ENCODE data around the gene IL31RA.

IL31RA gene

DNA sequence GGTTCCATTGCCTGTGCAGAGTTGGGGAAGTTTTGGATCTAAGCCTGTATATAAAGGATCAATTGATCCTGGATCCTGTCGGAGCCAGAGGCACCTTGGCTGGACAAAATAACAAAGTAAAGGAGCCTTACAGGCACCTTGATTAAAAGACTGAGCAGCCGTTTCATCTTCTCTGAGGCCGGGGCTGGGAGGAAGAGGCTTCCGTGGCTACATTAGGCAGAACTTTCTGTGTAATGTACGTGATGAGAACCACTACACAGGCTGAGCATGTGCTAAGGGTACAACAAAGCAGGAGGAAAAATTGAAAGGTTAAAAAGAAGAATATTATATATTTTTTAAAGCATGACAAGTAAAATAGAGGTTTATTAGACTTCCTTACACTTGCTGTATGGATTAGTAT lies 37.0 kb downstream of the IL31RA start:
- H3K4me3 ChIP-seq (ENCODE audit: low read depth, low read length) = no peak overlapping the region
- TF ChIP-seq, protein P1, sequence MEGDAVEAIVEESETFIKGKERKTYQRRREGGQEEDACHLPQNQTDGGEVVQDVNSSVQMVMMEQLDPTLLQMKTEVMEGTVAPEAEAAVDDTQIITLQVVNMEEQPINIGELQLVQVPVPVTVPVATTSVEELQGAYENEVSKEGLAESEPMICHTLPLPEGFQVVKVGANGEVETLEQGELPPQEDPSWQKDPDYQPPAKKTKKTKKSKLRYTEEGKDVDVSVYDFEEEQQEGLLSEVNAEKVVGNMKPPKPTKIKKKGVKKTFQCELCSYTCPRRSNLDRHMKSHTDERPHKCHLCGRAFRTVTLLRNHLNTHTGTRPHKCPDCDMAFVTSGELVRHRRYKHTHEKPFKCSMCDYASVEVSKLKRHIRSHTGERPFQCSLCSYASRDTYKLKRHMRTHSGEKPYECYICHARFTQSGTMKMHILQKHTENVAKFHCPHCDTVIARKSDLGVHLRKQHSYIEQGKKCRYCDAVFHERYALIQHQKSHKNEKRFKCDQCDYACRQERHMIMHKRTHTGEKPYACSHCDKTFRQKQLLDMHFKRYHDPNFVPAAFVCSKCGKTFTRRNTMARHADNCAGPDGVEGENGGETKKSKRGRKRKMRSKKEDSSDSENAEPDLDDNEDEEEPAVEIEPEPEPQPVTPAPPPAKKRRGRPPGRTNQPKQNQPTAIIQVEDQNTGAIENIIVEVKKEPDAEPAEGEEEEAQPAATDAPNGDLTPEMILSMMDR (IDR thresholded peaks at IDR 0.05; ENCODE audit: low read depth, low read length) = no peak
- no peak for TF ChIP-seq MYC (IDR thresholded peaks at IDR 0.05; ENCODE audit: low read depth, low read length)
- TF ChIP-seq, protein P2, sequence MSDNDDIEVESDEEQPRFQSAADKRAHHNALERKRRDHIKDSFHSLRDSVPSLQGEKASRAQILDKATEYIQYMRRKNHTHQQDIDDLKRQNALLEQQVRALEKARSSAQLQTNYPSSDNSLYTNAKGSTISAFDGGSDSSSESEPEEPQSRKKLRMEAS (IDR thresholded peaks at IDR 0.05; ENCODE audit: low read depth, low read length) = no peak
- TF ChIP-seq POLR2A (IDR thresholded peaks at IDR 0.05; ENCODE audit: extremely low read depth, insufficient read length) = no peak
- no peak for DNase-seq (ENCODE audit: low read depth)

DNA sequence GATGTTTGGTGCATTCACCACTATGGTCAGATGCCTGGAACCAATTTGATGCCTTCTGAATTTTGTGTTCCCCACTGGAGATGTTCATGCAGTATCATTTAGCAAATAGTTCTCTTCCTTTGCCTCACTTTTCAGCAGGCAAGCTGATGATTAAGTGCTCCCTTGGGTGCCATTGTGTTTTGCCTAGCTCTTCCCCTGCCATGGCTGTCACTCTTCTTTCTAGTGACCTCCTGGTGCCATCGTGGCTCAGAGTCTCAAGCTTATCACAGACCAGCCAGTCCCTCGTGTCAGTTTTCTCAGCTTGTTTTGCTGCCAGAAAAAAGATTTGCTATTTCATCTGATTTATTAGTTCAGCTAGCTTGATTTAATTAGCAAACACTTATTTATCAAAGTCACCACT lies 41.3 kb downstream of the IL31RA start:
- H3K4me3 ChIP-seq (ENCODE audit: low read depth, low read length) = no peak overlapping the region
- no peak for DNase-seq (ENCODE audit: low read depth)
- TF ChIP-seq POLR2A (IDR thresholded peaks at IDR 0.05; ENCODE audit: extremely low read depth, insufficient read length) (no peak), MYC (IDR thresholded peaks at IDR 0.05; ENCODE audit: low read depth, low read length) (no peak)
- TF ChIP-seq, protein P2 (IDR thresholded peaks at IDR 0.05; ENCODE audit: low read depth, low read length) = no peak
- TF ChIP-seq, protein P1 (IDR thresholded peaks at IDR 0.05; ENCODE audit: low read depth, low read length) = no peak

DNA sequence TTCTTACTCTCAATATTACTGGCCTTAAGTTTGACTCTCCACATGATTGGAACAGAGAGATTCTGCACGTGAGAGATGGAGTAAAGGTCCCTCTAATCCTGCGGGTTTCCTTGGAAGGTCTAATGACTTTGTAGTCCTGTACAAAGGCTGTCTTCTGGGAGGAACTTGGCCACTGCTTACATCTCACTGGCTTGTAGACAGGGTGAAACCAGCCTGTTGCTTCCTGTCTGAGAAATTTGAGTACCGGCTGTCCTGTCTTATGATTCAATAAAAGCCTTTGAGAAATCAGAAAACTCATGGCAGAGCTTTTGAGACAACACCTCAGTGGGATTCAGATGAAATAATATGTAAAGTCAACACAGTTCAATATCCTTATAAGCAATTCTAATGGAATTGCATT lies 43.0 kb downstream of the IL31RA start:
- TF ChIP-seq MYC (IDR thresholded peaks at IDR 0.05; ENCODE audit: low read depth, low read length) = no peak
- TF ChIP-seq, protein P2 (IDR thresholded peaks at IDR 0.05; ENCODE audit: low read depth, low read length) = no peak
- TF ChIP-seq POLR2A (IDR thresholded peaks at IDR 0.05; ENCODE audit: extremely low read depth, insufficient read length) = no peak
- TF ChIP-seq, protein P1 (IDR thresholded peaks at IDR 0.05; ENCODE audit: low read depth, low read length) = no peak
- DNase-seq (ENCODE audit: low read depth) = no peak
- no peak overlapping the region for H3K4me3 ChIP-seq (ENCODE audit: low read depth, low read length)

DNA sequence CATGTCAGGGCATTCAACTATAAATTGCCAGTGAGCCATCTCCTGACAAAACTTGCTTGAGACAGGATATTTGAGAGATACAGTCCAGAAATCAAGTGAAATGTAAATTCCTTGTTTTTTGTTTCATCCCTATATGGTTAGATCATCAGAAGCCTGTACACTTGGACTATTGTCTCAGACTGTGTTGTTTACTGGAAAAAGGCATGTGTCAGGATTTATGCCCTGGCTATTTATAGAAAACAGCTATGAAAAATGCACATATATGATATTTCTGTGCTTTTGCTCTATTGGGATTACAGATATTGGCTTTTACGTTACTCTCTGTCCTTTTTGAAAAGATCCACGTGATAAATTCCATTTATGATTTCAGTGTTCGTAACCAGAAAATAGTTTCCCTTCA lies 44.2 kb downstream of the IL31RA start:
- no peak for TF ChIP-seq MYC (IDR thresholded peaks at IDR 0.05; ENCODE audit: low read depth, low read length)
- no peak for TF ChIP-seq POLR2A (IDR thresholded peaks at IDR 0.05; ENCODE audit: extremely low read depth, insufficient read length)
- TF ChIP-seq, protein P1 (IDR thresholded peaks at IDR 0.05; ENCODE audit: low read depth, low read length) = no peak
- TF ChIP-seq, protein P2 (IDR thresholded peaks at IDR 0.05; ENCODE audit: low read depth, low read length) = no peak
- no peak for DNase-seq (ENCODE audit: low read depth)

DNA sequence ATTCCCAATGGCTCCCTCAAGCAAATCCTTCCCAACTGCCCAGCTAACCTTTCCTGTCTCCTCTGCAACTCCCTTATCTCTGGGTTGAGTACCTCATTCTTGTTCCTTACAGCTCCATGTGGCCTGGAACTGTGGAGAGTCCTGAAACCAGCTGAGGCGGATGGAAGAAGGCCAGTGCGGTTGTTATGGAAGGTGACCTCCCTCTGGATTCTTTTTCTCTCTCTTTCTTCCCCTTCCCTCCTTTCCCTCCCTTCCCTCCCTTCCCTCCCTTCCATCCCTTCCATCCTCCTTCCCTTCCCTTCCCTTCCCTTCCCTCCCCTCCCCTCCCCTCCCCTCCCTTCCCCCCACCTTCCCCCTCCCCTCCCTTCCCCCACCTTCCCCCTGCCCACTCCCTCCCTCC lies 45.1 kb downstream of the IL31RA start:
- TF ChIP-seq MYC (IDR thresholded peaks at IDR 0.05; ENCODE audit: low read depth, low read length) (no peak), POLR2A (IDR thresholded peaks at IDR 0.05; ENCODE audit: extremely low read depth, insufficient read length) (no peak)
- TF ChIP-seq, protein P1 (IDR thresholded peaks at IDR 0.05; ENCODE audit: low read depth, low read length) = no peak
- TF ChIP-seq, protein P2 (IDR thresholded peaks at IDR 0.05; ENCODE audit: low read depth, low read length) = no peak

More for the DNA sequence above, 44.2 kb downstream of the IL31RA start:
- no peak overlapping the region for H3K4me3 ChIP-seq (ENCODE audit: low read depth, low read length)

More for the DNA sequence above, 45.1 kb downstream of the IL31RA start:
- DNase-seq (ENCODE audit: low read depth) = no peak
- H3K4me3 ChIP-seq (ENCODE audit: low read depth, low read length) = no peak overlapping the region
